ENCODE data around the gene PPP1R3A. TPM values are rescaled to one million over a fixed set of nuclear protein-coding genes. Genes with fewer than 3 reads are reported as not detected.

PPP1R3A gene
- total and polyA plus RNA-seq, 12 donors: 6.6 to 156 (median 122) TPM

GRCh38 chr7:113904521-113904920 is 14.3 kb downstream of the PPP1R3A start:
- H3K27ac ChIP-seq: no peak overlapping the region
- WGBS, 2 donors: 57 to 62% methylated on average over 1 of the region's 1 CpG
- H3K27me3 ChIP-seq: no peaks in the 10 kb centered on the region
- no peak for TF ChIP-seq CTCF (IDR thresholded peaks at IDR 0.05)
- intact Hi-C loops (cut with DNase I): no loop called here
- H3K36me3 ChIP-seq: no peaks in the 10 kb centered on the region
- no peak overlapping the region for H3K4me3 ChIP-seq
- ATAC-seq (no peak), DNase-seq (no peak)
- H3K9me3 ChIP-seq: no peaks in the 10 kb centered on the region
- peaks cover 0 to 6% (median 0%) of the 10 kb centered on the region in 9 donors for H3K4me1 ChIP-seq

- peak overlapping the region in 5 of 10 donors; percentile 43 to 63 (median 47) for H3K27ac ChIP-seq
- H3K27me3 ChIP-seq: no peaks in the 10 kb centered on the region
- peaks cover 0 to 25% (median 0%) of the 10 kb centered on the region in 9 donors for H3K4me1 ChIP-seq
- ATAC-seq (peak in 7 of 8 donors; percentile 30 to 89 (median 67)), DNase-seq (no peak)
- peak overlapping the region in 1 of 10 donors; percentile 2 for H3K4me3 ChIP-seq
- intact Hi-C loops (cut with DNase I): loop anchor here in 1 of 10 donors (5.0 kb wide), 1 partner anchor 101 kb away; no protein-coding TSS in a partner anchor
- 2 to 12% methylated on average over 3 of the region's 3 CpGs for WGBS, 2 donors
- H3K36me3 ChIP-seq: no peaks in the 10 kb centered on the region
- no peak for TF ChIP-seq CTCF (IDR thresholded peaks at IDR 0.05)
- no peaks in the 10 kb centered on the region for H3K9me3 ChIP-seq
Observed at GRCh38 chr7:113892818-113893217, 26.0 kb downstream of the PPP1R3A start.

GRCh38 chr7:113891828-113892227 is 27.0 kb downstream of the PPP1R3A start:
- WGBS, 2 donors: 44 to 68% methylated on average over 1 of the region's 1 CpG
- intact Hi-C loops (cut with DNase I): loop anchor here in 1 of 10 donors (5.0 kb wide), 1 partner anchor 100 kb away; no protein-coding TSS in a partner anchor
- no peaks in the 10 kb centered on the region for H3K27me3 ChIP-seq
- H3K36me3 ChIP-seq: no peaks in the 10 kb centered on the region
- peak overlapping the region in 6 of 10 donors; percentile 7 to 63 (median 46) for H3K27ac ChIP-seq
- peaks cover 0 to 24% (median 0%) of the 10 kb centered on the region in 9 donors for H3K4me1 ChIP-seq
- H3K9me3 ChIP-seq: no peaks in the 10 kb centered on the region
- no peak for DNase-seq
- ATAC-seq: peak in 4 of 8 donors; percentile 37 to 68 (median 57)
- no peak for TF ChIP-seq CTCF (IDR thresholded peaks at IDR 0.05)
- H3K4me3 ChIP-seq: no peak overlapping the region

- Histone ChIP-seq H3K4me1 (peaks cover 0 to 21% (median 0%) of the 10 kb centered on the region in 9 donors), H3K9me3 (peaks cover 0 to 5% (median 0%) of the 10 kb centered on the region in 11 donors), H3K36me3 (no peaks in the 10 kb centered on the region), H3K27ac (no peak overlapping the region), H3K27me3 (no peaks in the 10 kb centered on the region), H3K4me3 (no peak overlapping the region)
- DNase-seq (no peak), ATAC-seq (no peak)
- 77 to 82% methylated on average over 2 of the region's 2 CpGs for WGBS, 2 donors
- TF ChIP-seq CTCF (IDR thresholded peaks at IDR 0.05): no peak
- intact Hi-C loops (cut with DNase I): loop anchor here in 1 of 10 donors (5.0 kb wide), 1 partner anchor 99 kb away; no protein-coding TSS in a partner anchor
Observed at GRCh38 chr7:113891031-113891350, 27.8 kb downstream of the PPP1R3A start.
